ENCODE results near the gene ABLIM2. TPM values are rescaled to one million over a fixed set of nuclear protein-coding genes. Genes with fewer than 3 reads are reported as not detected.

Gene ABLIM2
- total and polyA plus RNA-seq, 2 of the 13 experiments (the other 11 are each of a cell fraction or from before 2014, with no cell fraction given) = 0.20 to 0.37 TPM

DNA sequence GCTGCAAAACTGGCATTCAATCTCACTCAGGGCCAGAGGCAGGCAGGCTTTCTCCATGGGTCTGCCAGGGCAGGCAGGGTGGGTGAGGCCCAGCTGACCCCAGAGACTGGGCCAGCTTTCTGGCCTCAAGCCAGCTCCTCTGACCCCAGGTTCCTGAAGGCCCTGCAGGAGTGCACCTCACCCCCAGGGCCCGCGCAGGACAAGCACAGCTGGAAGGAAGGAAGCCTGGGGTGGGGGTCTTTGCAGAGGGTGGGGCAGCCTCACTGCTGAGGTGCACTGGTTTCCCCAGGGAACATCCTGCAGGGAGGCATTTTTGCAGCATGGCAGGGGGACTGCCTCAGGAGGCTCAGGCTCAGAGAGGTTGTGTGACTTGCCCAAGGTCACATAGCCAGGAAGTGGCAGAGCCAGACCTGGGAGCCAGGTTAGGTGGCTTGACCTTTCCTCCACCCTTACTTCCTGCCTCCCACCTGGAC, 187.4 kb downstream of the ABLIM2 start (continued):
- TF ChIP-seq MEIS1 (CRISPR knock-in tag; IDR thresholded peaks at IDR 0.05; ENCODE audit: borderline replicate concordance) (no peak), ZNF768 (CRISPR knock-in tag; IDR thresholded peaks at IDR 0.05) (peak; percentile 99), SNAPC4 (CRISPR knock-in tag; IDR thresholded peaks at IDR 0.05) (no peak), ZFP36L2 (CRISPR knock-in tag; IDR thresholded peaks at IDR 0.05) (no peak), SALL1 (CRISPR knock-in tag; IDR thresholded peaks at IDR 0.05) (peak; percentile 33; the same call in 1 of the 2 replicates), DDIT3 (CRISPR knock-in tag; IDR thresholded peaks at IDR 0.05) (no peak), ZNF10 (CRISPR knock-in tag; IDR thresholded peaks at IDR 0.05; ENCODE audit: borderline replicate concordance, low read depth) (no peak), NR2F6 (IDR thresholded peaks at IDR 0.05) (no peak), NR2F6 (CRISPR knock-in tag; IDR thresholded peaks at IDR 0.05) (peak; percentile 9; the same call in 1 of the 2 replicates)
- TF ChIP-seq, protein P1, sequence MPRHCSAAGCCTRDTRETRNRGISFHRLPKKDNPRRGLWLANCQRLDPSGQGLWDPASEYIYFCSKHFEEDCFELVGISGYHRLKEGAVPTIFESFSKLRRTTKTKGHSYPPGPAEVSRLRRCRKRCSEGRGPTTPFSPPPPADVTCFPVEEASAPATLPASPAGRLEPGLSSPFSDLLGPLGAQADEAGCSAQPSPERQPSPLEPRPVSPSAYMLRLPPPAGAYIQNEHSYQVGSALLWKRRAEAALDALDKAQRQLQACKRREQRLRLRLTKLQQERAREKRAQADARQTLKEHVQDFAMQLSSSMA (CRISPR knock-in tag; IDR thresholded peaks at IDR 0.05) = no peak

Data from HepG2 (cell line).